ENCODE results near the gene CST8. TPM values are rescaled to one million over a fixed set of nuclear protein-coding genes. Genes with fewer than 3 reads are reported as not detected.
"Not testable (repeated sequence)": the region's sequence is repeated elsewhere in the genome, so short reads cannot be mapped to it uniquely, and the experiment has no call there.

The CST8 gene
- total RNA-seq, 2 donors from 2014 or later: not detected

GRCh38 chr20:23456873-23457272 is 34.0 kb upstream of the CST8 start:
- no peak overlapping the region for H3K9ac ChIP-seq (ENCODE audit: extremely low read depth, low read length, poor library complexity, severe bottlenecking)
- H3K27me3 ChIP-seq (ENCODE audit: control insufficient read depth, insufficient read depth, low read length, poor library complexity, severe bottlenecking): no peaks in the 10 kb centered on the region
- no peak for DNase-seq
- H3K4me3 ChIP-seq (ENCODE audit: low read length): no peak overlapping the region
- H3K9me3 ChIP-seq (ENCODE audit: control insufficient read depth, low read length): no peaks in the 10 kb centered on the region
- Mint-ChIP-seq H3K4me1 (peaks cover 9% of the 10 kb centered on the region), H3K27ac (no peak overlapping the region), H3K9me3 (peaks cover 4% of the 10 kb centered on the region), H3K4me3 (no peak overlapping the region), H3K27me3 (ENCODE audit: insufficient read depth) (no peaks in the 10 kb centered on the region), H3K36me3 (ENCODE audit: low read depth) (no peaks in the 10 kb centered on the region)
- TF ChIP-seq CTCF (conservative IDR thresholded peaks at IDR 0.05): no peak
- H3K27ac ChIP-seq (ENCODE audit: low read depth, low read length): no peak overlapping the region
- no peaks in the 10 kb centered on the region for H3K4me1 ChIP-seq (ENCODE audit: control insufficient read depth, insufficient read depth, low read length)
- 90 to 100% methylated on average over 4 to 7 of the region's 7 CpGs for WGBS, 2 experiments (ENCODE audit: insufficient coverage in 1 of 2, insufficient read length in 1 of 2)
- H3K36me3 ChIP-seq (ENCODE audit: control insufficient read depth, insufficient read depth, low read length): no peaks in the 10 kb centered on the region

GRCh38 chr20:23459461-23460150 is 31.3 kb upstream of the CST8 start:
- Mint-ChIP-seq H3K27ac (no peak overlapping the region), H3K36me3 (ENCODE audit: low read depth) (no peaks in the 10 kb centered on the region), H3K9me3 (peaks cover 24% of the 10 kb centered on the region), H3K27me3 (ENCODE audit: insufficient read depth) (no peaks in the 10 kb centered on the region), H3K4me1 (peaks cover 2% of the 10 kb centered on the region), H3K4me3 (no peak overlapping the region)
- no peak overlapping the region for H3K27ac ChIP-seq (ENCODE audit: low read depth, low read length)
- no peaks in the 10 kb centered on the region for H3K4me1 ChIP-seq (ENCODE audit: control insufficient read depth, insufficient read depth, low read length)
- H3K9me3 ChIP-seq (ENCODE audit: control insufficient read depth, low read length): peaks cover 9% of the 10 kb centered on the region
- DNase-seq: no peak
- WGBS, 2 experiments (ENCODE audit: insufficient coverage in 1 of 2, insufficient read length in 1 of 2): 90 to 92% methylated on average over 2 to 3 of the region's 3 CpGs
- TF ChIP-seq CTCF (conservative IDR thresholded peaks at IDR 0.05): no peak
- H3K9ac ChIP-seq (ENCODE audit: extremely low read depth, low read length, poor library complexity, severe bottlenecking): no peak overlapping the region
- no peaks in the 10 kb centered on the region for H3K36me3 ChIP-seq (ENCODE audit: control insufficient read depth, insufficient read depth, low read length)
- no peaks in the 10 kb centered on the region for H3K27me3 ChIP-seq (ENCODE audit: control insufficient read depth, insufficient read depth, low read length, poor library complexity, severe bottlenecking)
- no peak overlapping the region for H3K4me3 ChIP-seq (ENCODE audit: low read length)

GRCh38 chr20:23461180-23461579 is 29.7 kb upstream of the CST8 start:
- peaks cover 37% of the 10 kb centered on the region for H3K9me3 Mint-ChIP-seq
- no peaks in the 10 kb centered on the region for H3K4me1 ChIP-seq (ENCODE audit: control insufficient read depth, insufficient read depth, low read length)
- no peak overlapping the region for H3K4me3 Mint-ChIP-seq
- no peak for DNase-seq
- H3K36me3 ChIP-seq (ENCODE audit: control insufficient read depth, insufficient read depth, low read length): no peaks in the 10 kb centered on the region
- no peak overlapping the region for H3K4me3 ChIP-seq (ENCODE audit: low read length)
- H3K27me3 Mint-ChIP-seq (ENCODE audit: insufficient read depth): no peaks in the 10 kb centered on the region
- no peak overlapping the region for H3K9ac ChIP-seq (ENCODE audit: extremely low read depth, low read length, poor library complexity, severe bottlenecking)
- peaks cover 24% of the 10 kb centered on the region for H3K9me3 ChIP-seq (ENCODE audit: control insufficient read depth, low read length)
- no peak overlapping the region for H3K27ac Mint-ChIP-seq
- H3K36me3 Mint-ChIP-seq (ENCODE audit: low read depth): peaks cover 3% of the 10 kb centered on the region
- no peak for TF ChIP-seq CTCF (conservative IDR thresholded peaks at IDR 0.05)
- peaks cover 2% of the 10 kb centered on the region for H3K4me1 Mint-ChIP-seq
- H3K27ac ChIP-seq (ENCODE audit: low read depth, low read length): no peak overlapping the region
- H3K27me3 ChIP-seq (ENCODE audit: control insufficient read depth, insufficient read depth, low read length, poor library complexity, severe bottlenecking): no peaks in the 10 kb centered on the region
- WGBS, 2 experiments (ENCODE audit: insufficient coverage in 1 of 2, insufficient read length in 1 of 2): 71 to 100% methylated on average over 1 of the region's 1 CpG

- 84 to 92% methylated on average over 2 of the region's 3 CpGs for WGBS, 2 experiments (ENCODE audit: insufficient coverage in 1 of 2, insufficient read length in 1 of 2)
- Mint-ChIP-seq H3K9me3 (peaks cover 60% of the 10 kb centered on the region), H3K4me1 (peaks cover 12% of the 10 kb centered on the region)
- not testable (repeated sequence) for H3K4me1 ChIP-seq (ENCODE audit: control insufficient read depth, insufficient read depth, low read length); H3K27ac ChIP-seq (ENCODE audit: low read depth, low read length); H3K9ac ChIP-seq (ENCODE audit: extremely low read depth, low read length, poor library complexity, severe bottlenecking); H3K27ac Mint-ChIP-seq; H3K27me3 Mint-ChIP-seq (ENCODE audit: insufficient read depth); H3K4me3 Mint-ChIP-seq; DNase-seq; H3K4me3 ChIP-seq (ENCODE audit: low read length); H3K36me3 Mint-ChIP-seq (ENCODE audit: low read depth); H3K27me3 ChIP-seq (ENCODE audit: control insufficient read depth, insufficient read depth, low read length, poor library complexity, severe bottlenecking); H3K36me3 ChIP-seq (ENCODE audit: control insufficient read depth, insufficient read depth, low read length)
- peaks cover 41% of the 10 kb centered on the region for H3K9me3 ChIP-seq (ENCODE audit: control insufficient read depth, low read length)
Measured at GRCh38 chr20:23466961-23467360, 24.0 kb upstream of the CST8 start.

GRCh38 chr20:23472306-23472705 is 18.6 kb upstream of the CST8 start:
- not testable (repeated sequence) for H3K27me3 ChIP-seq (ENCODE audit: control insufficient read depth, insufficient read depth, low read length, poor library complexity, severe bottlenecking); DNase-seq; H3K4me1 ChIP-seq (ENCODE audit: control insufficient read depth, insufficient read depth, low read length); H3K9me3 ChIP-seq (ENCODE audit: control insufficient read depth, low read length); H3K27ac ChIP-seq (ENCODE audit: low read depth, low read length); H3K4me3 Mint-ChIP-seq; H3K27me3 Mint-ChIP-seq (ENCODE audit: insufficient read depth); H3K4me3 ChIP-seq (ENCODE audit: low read length); H3K27ac Mint-ChIP-seq; H3K36me3 ChIP-seq (ENCODE audit: control insufficient read depth, insufficient read depth, low read length); H3K36me3 Mint-ChIP-seq (ENCODE audit: low read depth); H3K9ac ChIP-seq (ENCODE audit: extremely low read depth, low read length, poor library complexity, severe bottlenecking)
- H3K4me1 Mint-ChIP-seq: peaks cover 17% of the 10 kb centered on the region
- H3K9me3 Mint-ChIP-seq: peaks cover 16% of the 10 kb centered on the region
- WGBS, 2 experiments (ENCODE audit: insufficient coverage in 1 of 2, insufficient read length in 1 of 2): 90 to 94% methylated on average over 5 of the region's 5 CpGs

Data from endodermal cell (in vitro differentiated cells).